T-cell (primary cell): ENCODE measurements around the gene GDAP1L1. TPM values are rescaled to one million over a fixed set of nuclear protein-coding genes. Genes with fewer than 3 reads are reported as not detected.

Source experiments
- ATAC-seq, 4 experiments: fragments of 200-7000 bp in 3 of 4; fragments of 150-1000 bp in 1 of 4; cut with Tn5 transposase; replicated peaks in 1 of 4; 1 replicate in 3 of 4; 2 replicates in 1 of 4; pipeline ENCODE4 v1.10.0; 2021; ENCODE audit warnings: moderate library complexity in 3 of 4, mild to moderate bottlenecking in 2 of 4, moderate number of reproducible peaks in 1 of 4
- CTCF ChIA-PET, 2 donors: fragments of 300-600 bp; sonication (Branson Sonifier 250); formaldehyde crosslinking; loops; one replicate each; lab custom pipeline; 2022; ENCODE audit warnings: antibody characterized with exemption in 2 of 2; lab: Charles Lee
- POLR2A ChIA-PET, 2 donors: fragments of 300-600 bp; sonication (Branson Sonifier 250); formaldehyde crosslinking; loops; one replicate each; lab custom pipeline; 2022; ENCODE audit warnings: antibody characterized with exemption in 2 of 2; lab: Charles Lee
- DNase-seq, 35 experiments: peaks; one replicate each; pipeline versions ENCODE4 v3.0.0 to v3.0.0-alpha.2; 2013 to 2023
- H3K27ac ChIP-seq: one replicate; pipeline ENCODE4 v1.5.1; 2013; ENCODE audit warnings: low read length
- H3K27me3 ChIP-seq, 2 experiments: replicated peaks in 1 of 2; 1 replicate in 1 of 2; 2 replicates in 1 of 2; pipeline versions ENCODE4 v1.6.1 to v1.7.0; 2013; ENCODE audit warnings: low read length in 1 of 2, mixed read lengths in 1 of 2; ENCODE audit not compliant: control insufficient read depth in 2 of 2, insufficient read depth in 2 of 2; ENCODE audit errors: extremely low read depth in 1 of 2
- H3K36me3 ChIP-seq, 2 donors: 1 replicate in 1 of 2; 2 replicates in 1 of 2; pipeline versions ENCODE4 v1.6.1 to v1.7.0; 2013; ENCODE audit warnings: low read length in 1 of 2; ENCODE audit not compliant: control insufficient read depth in 2 of 2, insufficient read depth in 1 of 2; ENCODE audit errors: extremely low read depth in 1 of 2
- H3K4me1 ChIP-seq, 2 experiments: 1 replicate in 1 of 2; 2 replicates in 1 of 2; pipeline versions ENCODE4 v1.6.1 to v1.7.0; 2013; ENCODE audit warnings: low read length in 2 of 2, mixed read lengths in 1 of 2; ENCODE audit not compliant: insufficient read depth in 2 of 2, control insufficient read depth in 1 of 2; ENCODE audit errors: extremely low read depth in 1 of 2
- H3K4me3 ChIP-seq, 2 donors: 1 replicate in 1 of 2; 2 replicates in 1 of 2; pipeline versions ENCODE4 v1.5.1 to v1.7.0; 2013; ENCODE audit warnings: mild to moderate bottlenecking in 2 of 2, low read length in 1 of 2, moderate library complexity in 1 of 2; ENCODE audit not compliant: control insufficient read depth in 1 of 2; ENCODE audit errors: extremely low read depth in 1 of 2
- H3K9me3 ChIP-seq: 2 replicates; pipeline ENCODE4 v1.7.0; 2013
- H3K27ac Mint-ChIP-seq, 2 donors: one replicate each; pipeline ENCODE4 v1.8.0; 2020 to 2021; ENCODE audit warnings: mild to moderate bottlenecking in 2 of 2, mixed read lengths in 2 of 2
- H3K27me3 Mint-ChIP-seq, 2 donors: one replicate each; pipeline ENCODE4 v1.8.0; 2021 to 2022; ENCODE audit warnings: mixed read lengths in 2 of 2
- H3K36me3 Mint-ChIP-seq: one replicate; pipeline ENCODE4 v1.8.0; 2021; ENCODE audit warnings: mixed read lengths
- H3K4me1 Mint-ChIP-seq, 3 donors: one replicate each; pipeline ENCODE4 v1.8.0; 2020 to 2022; ENCODE audit warnings: mixed read lengths in 3 of 3, mild to moderate bottlenecking in 1 of 3
- H3K4me3 Mint-ChIP-seq, 3 donors: one replicate each; pipeline ENCODE4 v1.8.0; 2020 to 2022; ENCODE audit warnings: mild to moderate bottlenecking in 3 of 3, mixed read lengths in 3 of 3, moderate library complexity in 3 of 3
- H3K9me3 Mint-ChIP-seq, 3 donors: one replicate each; pipeline ENCODE4 v1.8.0; 2020 to 2022; ENCODE audit warnings: mixed read lengths in 3 of 3
- WGBS: methylation state at CpG from one replicate; pipeline ENCODE4 v1.1.5; 2013; ENCODE audit warnings: missing lambda C conversion rate; ENCODE audit not compliant: insufficient coverage; 5-methylcytosine and 5-hydroxymethylcytosine counted together
- total RNA-seq, 35 experiments: library from RNA in 6 of 35; stranded (reverse) in 6 of 35; fragments of 120-200 nt in 1 of 35; gene quantifications; one replicate each; pipeline versions ENCODE4 v1.2.1 to v1.2.4 and lab custom pipeline; 2013 to 2026

The GDAP1L1 gene
- total RNA-seq, 5 donors from 2014 or later (not counting 1 experiment from before 2014, with no cell fraction given), result not detected

- 100% methylated on average over 2 of the region's 2 CpGs for WGBS
- ATAC-seq (no peak), DNase-seq (no peak)
- H3K4me3 Mint-ChIP-seq, result no peak overlapping the region
- no peak overlapping the region for H3K27ac ChIP-seq
- no peak overlapping the region for H3K27ac Mint-ChIP-seq
- no peaks in the 10 kb centered on the region for H3K36me3 ChIP-seq
- CTCF ChIA-PET, result no interaction called here
- H3K4me1 Mint-ChIP-seq, result peaks cover 2 to 5% (median 2%) of the 10 kb centered on the region in 3 donors
- no peak overlapping the region for H3K4me3 ChIP-seq
- no peaks in the 10 kb centered on the region for H3K9me3 ChIP-seq
- H3K36me3 Mint-ChIP-seq, result peaks cover 12% of the 10 kb centered on the region
- peaks cover 0 to 6% of the 10 kb centered on the region in 2 donors for H3K27me3 Mint-ChIP-seq
- no peaks in the 10 kb centered on the region for H3K4me1 ChIP-seq
- POLR2A ChIA-PET, result no interaction called here
- peaks cover 3 to 4% of the 10 kb centered on the region in 2 experiments for H3K27me3 ChIP-seq
- H3K9me3 Mint-ChIP-seq, result peaks cover 0 to 3% (median 0%) of the 10 kb centered on the region in 3 donors
These were observed 5.3 kb upstream of the GDAP1L1 start for GRCh38 chr20:44241796-44242195.

- H3K9me3 ChIP-seq, result no peaks in the 10 kb centered on the region
- WGBS, result no CpG with 5 or more reads among the region's 4 CpGs
- H3K27ac ChIP-seq, result no peak overlapping the region
- Mint-ChIP-seq H3K27me3 (peaks cover 16 to 28% of the 10 kb centered on the region in 2 donors), H3K27ac (no peak overlapping the region), H3K4me3 (no peak overlapping the region), H3K4me1 (peaks cover 8 to 9% (median 8%) of the 10 kb centered on the region in 3 donors), H3K9me3 (peaks cover 0 to 3% (median 0%) of the 10 kb centered on the region in 3 donors), H3K36me3 (peaks cover 7% of the 10 kb centered on the region)
- peaks cover 0 to 11% of the 10 kb centered on the region in 2 experiments for H3K4me1 ChIP-seq
- no peaks in the 10 kb centered on the region for H3K36me3 ChIP-seq
- CTCF ChIA-PET, result no interaction called here
- DNase-seq, result no peak
- POLR2A ChIA-PET, result no interaction called here
- ATAC-seq, result no peak
- peaks cover 6 to 30% of the 10 kb centered on the region in 2 experiments for H3K27me3 ChIP-seq
- no peak overlapping the region for H3K4me3 ChIP-seq
These were observed 1.1 kb upstream of the GDAP1L1 start for GRCh38 chr20:44245977-44246376.

GRCh38 chr20:44247586-44248409 is 690 bp downstream of the GDAP1L1 start:
- peaks cover 6 to 28% of the 10 kb centered on the region in 2 experiments for H3K27me3 ChIP-seq
- no peaks in the 10 kb centered on the region for H3K9me3 ChIP-seq
- Mint-ChIP-seq H3K9me3 (no peaks in the 10 kb centered on the region), H3K36me3 (peaks cover 1% of the 10 kb centered on the region), H3K27ac (no peak overlapping the region), H3K27me3 (peaks cover 16 to 26% of the 10 kb centered on the region in 2 donors), H3K4me1 (peaks cover 8 to 9% (median 8%) of the 10 kb centered on the region in 3 donors), H3K4me3 (peak overlapping the region in 1 of 3 donors; percentile 40)
- H3K4me3 ChIP-seq, result no peak overlapping the region
- peaks cover 0 to 11% of the 10 kb centered on the region in 2 experiments for H3K4me1 ChIP-seq
- no peak for ATAC-seq
- ChIA-PET POLR2A (interaction anchor here in 1 of 2 donors (0.5 kb wide), 1 partner anchor 115 kb away, joined by 5 read pairs; no protein-coding TSS in a partner anchor), CTCF (no interaction called here)
- H3K27ac ChIP-seq, result no peak overlapping the region
- DNase-seq, result peak in 11 of 35 experiments; percentile 9 to 26 (median 16)
- 26% methylated on average over 16 of the region's 31 CpGs for WGBS
- H3K36me3 ChIP-seq, result no peaks in the 10 kb centered on the region

- no peaks in the 10 kb centered on the region for H3K36me3 ChIP-seq
- ChIA-PET CTCF (no interaction called here), POLR2A (interaction anchor here in 1 of 2 donors (0.5 kb wide), 1 partner anchor 114 kb away, joined by 5 read pairs; no protein-coding TSS in a partner anchor)
- ATAC-seq (no peak), DNase-seq (no peak)
- Mint-ChIP-seq H3K4me3 (peak overlapping the region in 1 of 3 donors; percentile 40), H3K9me3 (no peaks in the 10 kb centered on the region), H3K27me3 (peaks cover 16 to 26% of the 10 kb centered on the region in 2 donors), H3K4me1 (peaks cover 8 to 9% (median 8%) of the 10 kb centered on the region in 3 donors), H3K36me3 (peaks cover 5% of the 10 kb centered on the region), H3K27ac (no peak overlapping the region)
- H3K27me3 ChIP-seq, result peaks cover 6 to 28% of the 10 kb centered on the region in 2 experiments
- H3K4me1 ChIP-seq, result peaks cover 0 to 11% of the 10 kb centered on the region in 2 experiments
- no peaks in the 10 kb centered on the region for H3K9me3 ChIP-seq
- H3K27ac ChIP-seq, result no peak overlapping the region
- no peak overlapping the region for H3K4me3 ChIP-seq
- WGBS, result 50% methylated on average over 2 of the region's 3 CpGs
These were observed 1.3 kb downstream of the GDAP1L1 start for GRCh38 chr20:44248410-44248759.

GRCh38 chr20:44251284-44251683 is 4.2 kb downstream of the GDAP1L1 start:
- Mint-ChIP-seq H3K4me1 (peaks cover 8 to 9% (median 8%) of the 10 kb centered on the region in 3 donors), H3K4me3 (no peak overlapping the region), H3K27ac (no peak overlapping the region), H3K9me3 (no peaks in the 10 kb centered on the region), H3K36me3 (peaks cover 5% of the 10 kb centered on the region), H3K27me3 (peaks cover 16 to 26% of the 10 kb centered on the region in 2 donors)
- Histone ChIP-seq H3K27me3 (peaks cover 4 to 28% of the 10 kb centered on the region in 2 experiments), H3K9me3 (no peaks in the 10 kb centered on the region), H3K36me3 (no peaks in the 10 kb centered on the region), H3K27ac (no peak overlapping the region), H3K4me3 (no peak overlapping the region), H3K4me1 (peaks cover 0 to 11% of the 10 kb centered on the region in 2 experiments)
- POLR2A ChIA-PET, result no interaction called here
- ATAC-seq (no peak), DNase-seq (no peak)
- WGBS, result no CpG with 5 or more reads among the region's 4 CpGs
- CTCF ChIA-PET, result no interaction called here

- CTCF ChIA-PET, result no interaction called here
- ATAC-seq, result no peak
- no peaks in the 10 kb centered on the region for H3K4me1 Mint-ChIP-seq
- Histone ChIP-seq H3K27me3 (peaks cover under 1 to 13% of the 10 kb centered on the region in 2 experiments), H3K4me1 (no peaks in the 10 kb centered on the region), H3K36me3 (no peaks in the 10 kb centered on the region), H3K27ac (no peak overlapping the region), H3K4me3 (no peak overlapping the region), H3K9me3 (no peaks in the 10 kb centered on the region)
- POLR2A ChIA-PET, result interaction anchor here in 1 of 2 donors (0.5 to 0.6 kb wide), 2 partner anchors 29 to 611 kb away, joined by 5 to 8 read pairs; no protein-coding TSS in a partner anchor
- H3K36me3 Mint-ChIP-seq, result peaks cover 5% of the 10 kb centered on the region
- DNase-seq, result no peak
- H3K9me3 Mint-ChIP-seq, result no peaks in the 10 kb centered on the region
- H3K27ac Mint-ChIP-seq, result no peak overlapping the region
- H3K27me3 Mint-ChIP-seq, result peaks cover 9 to 11% of the 10 kb centered on the region in 2 donors
- no peak overlapping the region for H3K4me3 Mint-ChIP-seq
- 67% methylated on average over 1 of the region's 3 CpGs for WGBS
These were observed 6.4 kb downstream of the GDAP1L1 start for GRCh38 chr20:44253528-44253927.
